ENCODE data around the gene GLMN.
A peak's percentile ranks its signal among the peaks of the same experiment; 100 is the strongest.
"Not testable (repeated sequence)": the region's sequence is repeated elsewhere in the genome, so short reads cannot be mapped to it uniquely, and the experiment has no call there.

Gene GLMN

DNA sequence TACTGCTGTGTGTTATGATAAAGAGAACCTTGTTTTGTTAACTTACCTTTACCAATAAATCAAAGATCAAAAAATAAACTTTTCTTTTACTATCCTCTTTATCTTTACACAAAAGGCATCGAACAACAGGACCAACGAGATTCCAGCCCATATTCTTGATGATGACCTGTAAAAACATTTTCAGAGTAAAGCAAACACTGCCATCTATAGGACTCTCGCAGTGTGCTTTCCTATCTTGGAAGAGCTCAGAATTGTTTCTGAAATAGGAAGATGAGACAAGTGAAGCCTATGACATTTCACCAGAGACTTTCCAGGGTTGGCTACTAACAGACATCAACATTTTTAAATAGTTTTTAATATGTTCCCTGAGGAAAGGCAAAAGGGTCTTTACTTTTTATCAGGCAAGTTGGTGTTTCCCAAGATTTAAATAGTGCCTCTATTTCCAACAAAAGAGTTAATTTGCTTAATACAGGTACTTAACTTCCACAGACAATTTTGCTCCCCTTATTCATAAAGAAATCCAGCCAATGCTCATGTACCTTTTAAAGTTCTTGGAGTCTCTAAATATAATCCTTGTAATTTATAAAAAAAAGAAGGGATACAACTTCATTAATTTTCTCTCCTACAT is 7.3 kb downstream of the GLMN start:
- peak in 1 of 2 donors; percentile 20 for DNase-seq

DNA sequence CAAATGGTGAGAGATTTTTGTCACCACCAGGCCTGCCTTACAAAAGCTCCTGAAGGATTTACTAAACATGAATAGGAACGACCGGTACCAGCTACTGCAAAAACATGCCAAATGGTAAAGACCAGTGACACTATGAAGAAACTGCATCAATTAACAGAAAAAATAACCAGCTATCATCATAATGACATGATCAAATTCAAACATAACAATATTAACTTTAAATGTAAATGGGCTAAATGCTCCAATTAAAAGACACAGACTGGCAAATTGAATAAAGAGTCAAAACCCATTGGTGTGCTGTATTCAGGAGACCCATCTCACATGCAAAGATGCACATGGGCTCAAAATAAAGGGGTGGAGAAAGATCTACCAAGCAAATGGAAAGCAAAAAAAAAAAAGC is 17.4 kb downstream of the GLMN start:
- not testable (repeated sequence) for DNase-seq

DNA sequence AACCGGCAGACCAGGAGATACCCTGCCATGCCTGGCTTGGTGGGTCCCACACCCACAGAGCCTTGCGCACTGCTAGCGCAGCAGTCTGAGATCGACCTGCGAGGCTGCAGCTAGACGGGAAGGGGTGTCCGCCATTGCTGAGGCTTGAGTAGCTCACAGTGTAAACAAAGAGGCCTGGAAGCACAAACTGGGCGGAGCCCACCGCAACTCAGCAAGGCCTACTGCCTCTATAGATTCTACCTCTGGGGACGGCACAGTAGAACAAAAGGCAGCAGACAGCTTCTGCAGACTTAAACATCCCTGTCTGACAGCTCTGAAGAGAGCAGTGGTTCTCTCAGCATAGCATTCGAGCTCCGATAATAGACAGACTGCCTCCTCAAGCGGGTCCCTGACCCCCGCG is 19.0 kb downstream of the GLMN start:
- DNase-seq, result not testable (repeated sequence)

DNA sequence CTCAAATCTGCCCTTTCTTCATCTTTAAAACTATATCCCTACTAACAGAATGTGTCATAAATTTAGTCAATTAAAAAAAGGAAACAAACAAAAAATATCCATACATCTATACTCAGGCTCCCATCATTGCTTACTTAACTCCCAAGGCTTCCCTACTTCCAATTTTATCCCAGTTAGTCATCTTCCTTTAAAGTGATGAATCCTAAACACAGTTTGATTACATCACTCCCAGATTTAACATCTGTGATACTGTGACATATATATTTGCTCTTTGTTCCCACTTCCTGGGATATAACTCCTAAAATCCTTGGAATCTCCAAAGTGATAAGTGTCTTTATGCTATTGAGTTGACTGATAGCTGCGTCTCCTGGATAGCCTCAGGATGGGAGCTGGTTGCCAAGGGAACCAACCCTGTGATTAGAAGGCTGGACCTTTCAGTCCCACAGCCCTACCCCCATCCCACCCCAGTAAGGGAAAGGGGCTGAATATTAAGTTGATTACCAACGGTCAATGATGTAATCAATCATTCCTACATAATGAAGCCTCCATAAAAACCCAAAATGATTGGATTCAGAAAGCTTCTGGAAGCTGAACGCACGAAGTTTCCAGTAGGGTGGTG is 21.6 kb downstream of the GLMN start:
- DNase-seq, result no peak

DNA sequence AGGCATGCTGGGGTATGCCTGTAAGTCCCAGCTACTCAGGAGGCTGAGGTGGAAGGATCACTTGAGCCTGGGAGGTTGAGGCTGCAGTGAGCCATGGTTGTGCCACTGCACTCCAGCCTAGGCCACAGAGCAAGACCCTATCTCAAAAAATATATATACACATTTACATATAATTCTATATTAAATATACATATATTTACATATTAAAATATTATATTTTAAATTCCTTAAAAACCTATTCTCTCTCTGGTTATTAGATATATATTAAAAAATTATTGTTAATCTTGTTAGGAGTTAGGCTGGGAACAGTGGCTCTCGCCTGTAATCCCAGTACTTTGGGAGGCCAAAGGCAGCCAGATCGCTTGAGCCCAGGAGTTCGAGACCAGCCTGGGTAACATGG is 22.7 kb downstream of the GLMN start:
- no peak for DNase-seq

DNA sequence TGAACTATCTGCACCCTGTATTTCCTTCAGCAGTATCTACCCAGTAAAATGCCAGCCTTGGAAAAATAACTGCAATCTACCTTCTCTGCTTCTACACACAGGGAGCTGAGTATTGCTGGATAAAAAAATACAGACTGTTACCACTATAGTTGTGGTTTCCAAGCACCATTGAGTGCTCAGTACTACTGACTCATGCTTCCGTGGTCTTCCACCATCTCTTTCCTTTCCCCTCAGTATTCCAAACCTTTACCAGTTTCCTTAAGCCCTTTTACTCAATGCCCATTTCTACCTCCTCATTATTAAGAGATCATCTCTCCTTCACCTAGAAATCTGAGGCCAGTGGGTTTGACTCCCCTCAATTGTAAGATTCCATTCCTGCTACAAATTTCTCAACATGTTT is 23.8 kb downstream of the GLMN start:
- DNase-seq, result no peak

DNA sequence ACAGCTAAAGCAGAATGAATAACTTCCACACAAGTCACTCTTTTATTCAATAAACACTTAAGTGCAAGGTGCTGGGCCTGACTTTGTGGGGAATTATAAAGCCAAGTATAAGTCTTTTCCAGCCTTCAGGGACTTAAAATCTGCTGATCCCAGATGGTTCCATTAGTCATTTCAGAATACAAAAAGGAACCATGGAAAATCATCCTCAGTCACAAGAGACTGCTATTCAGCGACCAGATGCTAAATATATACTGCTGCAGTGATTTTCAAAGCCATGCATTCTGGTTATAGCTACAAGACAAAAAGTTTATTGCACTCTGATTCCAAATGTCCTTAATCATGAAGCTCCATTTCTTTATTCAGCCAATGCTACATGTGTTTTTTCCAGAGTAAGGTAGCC is 25.7 kb downstream of the GLMN start:
- DNase-seq, result no peak

DNA sequence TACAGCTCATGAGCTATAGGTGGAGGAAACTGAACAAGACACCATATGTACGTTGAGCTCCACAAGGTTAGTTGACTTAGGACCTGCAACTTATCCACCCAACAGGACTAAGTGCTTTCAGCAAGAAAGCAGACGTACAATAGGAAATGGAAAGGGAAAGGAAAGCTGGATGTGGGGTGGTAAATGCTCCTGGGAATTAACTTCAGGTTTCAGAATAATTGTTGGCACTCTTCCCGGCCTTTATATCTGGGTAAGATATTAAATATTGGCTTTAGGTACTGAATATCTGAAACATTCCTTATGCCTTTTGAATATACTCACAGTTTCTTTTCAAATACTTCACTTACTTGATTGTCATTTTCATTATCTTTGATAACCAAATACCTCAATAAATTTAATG is 36.3 kb downstream of the GLMN start:
- DNase-seq, result no peak

DNA sequence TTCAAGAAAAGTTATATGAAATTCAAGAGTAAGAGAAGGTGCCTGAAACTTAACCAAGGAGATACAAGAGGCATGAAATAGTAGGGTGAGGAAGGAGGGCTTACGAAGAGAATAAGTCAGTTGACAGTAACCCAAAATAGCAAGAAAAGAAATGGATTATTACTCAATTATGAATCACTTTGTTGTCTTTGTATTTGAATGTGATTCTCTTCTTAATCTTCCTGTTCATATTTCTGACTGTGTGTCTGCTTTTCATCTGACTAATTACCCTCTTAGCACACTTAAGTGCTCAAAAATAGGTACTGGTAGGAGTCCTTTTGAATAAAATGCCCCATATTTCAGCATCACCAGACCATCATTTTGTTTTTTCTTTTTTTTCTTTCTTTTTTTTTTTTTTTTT is 39.4 kb downstream of the GLMN start:
- no peak for DNase-seq

DNA sequence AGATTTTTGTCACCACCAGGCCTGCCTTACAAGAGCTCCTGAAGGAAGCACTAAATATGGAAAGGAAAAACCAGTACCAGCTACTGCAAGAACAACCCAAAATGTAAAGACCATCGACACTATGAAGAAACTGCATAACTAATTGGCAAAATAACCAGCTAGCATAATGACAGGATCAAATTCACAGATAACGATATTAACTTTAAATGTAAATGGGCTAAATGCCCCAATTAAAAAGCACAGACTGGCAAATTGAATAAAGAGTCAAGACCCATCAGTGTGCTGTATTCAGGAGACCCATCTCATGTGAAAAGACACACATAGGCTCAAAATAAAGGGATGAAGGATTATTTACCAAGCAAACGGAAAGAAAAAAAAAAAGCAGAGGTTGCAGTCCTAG is 44.1 kb downstream of the GLMN start:
- DNase-seq, result not testable (repeated sequence)

DNA sequence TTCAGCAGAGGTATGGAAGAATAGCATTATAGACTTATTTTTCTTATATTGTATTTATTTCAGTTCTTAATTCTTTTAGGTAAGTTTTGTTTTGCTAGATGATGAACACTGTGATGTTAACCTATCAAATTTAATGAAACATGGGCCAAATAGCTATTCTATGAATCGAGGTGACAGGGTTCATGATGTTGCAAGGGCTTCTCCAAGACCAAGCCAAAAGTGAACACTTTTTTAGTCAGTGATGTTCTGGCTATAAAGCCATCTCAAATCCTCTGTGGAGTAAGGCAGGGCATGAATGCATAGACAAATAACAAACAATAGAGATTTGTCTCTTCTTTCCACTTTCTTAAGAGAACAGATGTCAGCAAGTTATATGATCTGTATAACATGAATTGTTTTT is 54.4 kb downstream of the GLMN start:
- DNase-seq, result no peak

DNA sequence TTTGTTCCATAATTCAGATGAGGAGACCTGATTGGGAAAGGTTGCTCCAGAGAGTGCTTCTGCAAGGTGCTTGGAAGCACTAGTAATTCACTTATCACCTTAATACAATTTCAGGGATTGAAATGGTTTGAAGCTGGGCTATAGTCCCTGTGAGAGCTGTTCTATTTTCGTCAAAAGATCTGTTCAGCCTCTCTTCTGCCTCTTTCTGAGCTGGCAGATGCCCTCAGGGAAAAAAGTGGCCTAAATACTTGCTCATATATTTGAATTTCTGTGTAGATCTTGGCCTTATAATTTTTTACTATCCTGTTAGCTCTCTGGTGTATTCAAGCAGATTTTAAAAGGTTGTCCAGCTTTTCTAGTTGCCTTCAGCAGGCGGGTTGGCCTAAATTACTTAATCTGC is 58.8 kb downstream of the GLMN start:
- DNase-seq, result no peak

DNA sequence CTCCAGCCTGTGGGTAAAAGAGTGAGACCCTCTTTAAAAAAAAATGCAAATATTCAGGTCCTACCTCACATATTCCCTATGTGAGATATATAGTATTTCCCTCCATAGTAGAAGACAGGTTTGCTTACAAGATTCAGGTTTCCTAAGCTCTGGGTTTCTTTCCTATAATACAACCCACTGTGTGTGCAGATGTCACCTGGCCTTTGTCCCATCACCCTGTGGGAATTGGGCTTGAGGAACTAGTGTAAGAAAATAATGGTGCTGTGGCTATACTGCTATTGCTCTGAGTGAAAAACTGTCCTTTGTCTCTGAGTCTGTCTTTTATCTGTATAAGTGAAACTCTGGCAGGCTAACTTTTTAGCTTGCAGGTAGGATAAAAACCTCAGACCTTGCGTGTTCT is 68.1 kb downstream of the GLMN start:
- no peak for DNase-seq

DNA sequence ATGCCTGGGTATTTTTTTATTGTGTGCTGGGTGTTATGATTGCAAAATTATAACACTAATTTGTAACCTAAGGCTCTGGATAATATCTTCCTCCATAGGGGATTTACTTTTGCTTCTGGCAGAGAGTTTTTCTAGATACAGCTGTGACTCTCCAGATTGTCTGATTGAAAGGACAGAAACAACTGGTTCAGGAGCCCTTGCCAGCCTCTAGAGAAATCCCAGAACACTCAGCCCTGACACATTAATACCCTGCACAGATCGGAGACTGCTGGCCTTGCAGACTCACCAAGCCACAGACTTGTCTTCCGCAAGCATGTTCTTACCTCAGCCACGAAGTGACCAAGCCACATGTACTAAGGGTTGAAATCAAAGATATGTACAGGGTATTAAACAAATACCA is 70.4 kb downstream of the GLMN start:
- DNase-seq, result no peak

DNA sequence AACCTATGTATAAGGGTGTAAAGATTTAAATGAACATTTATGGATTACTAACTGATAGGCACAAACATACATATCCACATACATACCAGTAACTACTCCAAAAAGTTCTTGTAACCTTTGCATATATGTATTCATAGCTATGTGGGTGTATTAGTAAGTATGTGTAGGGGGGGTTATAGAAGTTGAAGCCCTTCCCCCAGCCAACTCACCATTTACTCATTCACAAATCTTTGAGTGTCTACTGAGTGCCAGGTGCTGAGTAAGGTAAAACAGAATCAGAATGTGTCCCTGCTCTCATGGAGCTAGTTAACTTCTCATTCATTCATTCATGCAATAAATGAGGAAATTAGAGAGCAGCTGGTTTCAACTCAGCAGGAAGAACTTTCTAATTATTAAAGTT is 79.8 kb downstream of the GLMN start:
- no peak for DNase-seq

DNA sequence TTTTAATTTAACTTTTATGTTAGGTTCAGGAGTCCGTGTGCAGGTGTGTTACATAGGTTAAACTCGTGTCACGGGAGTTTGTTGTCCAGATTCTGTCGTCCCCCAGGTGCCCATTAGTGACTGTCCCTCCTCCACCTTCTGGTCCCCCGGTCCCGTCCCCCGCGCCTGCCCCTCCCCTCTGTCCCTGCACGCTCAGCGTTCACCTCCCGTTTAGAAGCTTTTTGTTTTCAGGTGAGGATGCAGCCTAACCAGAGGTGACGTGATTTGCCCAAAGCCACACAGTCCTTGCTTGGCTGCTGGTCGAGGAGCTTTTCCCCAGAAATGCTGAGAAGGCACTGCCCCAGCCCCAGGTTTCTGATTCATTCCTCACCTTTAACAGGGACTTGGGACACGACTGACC is 80.2 kb downstream of the GLMN start:
- DNase-seq, result no peak

DNA sequence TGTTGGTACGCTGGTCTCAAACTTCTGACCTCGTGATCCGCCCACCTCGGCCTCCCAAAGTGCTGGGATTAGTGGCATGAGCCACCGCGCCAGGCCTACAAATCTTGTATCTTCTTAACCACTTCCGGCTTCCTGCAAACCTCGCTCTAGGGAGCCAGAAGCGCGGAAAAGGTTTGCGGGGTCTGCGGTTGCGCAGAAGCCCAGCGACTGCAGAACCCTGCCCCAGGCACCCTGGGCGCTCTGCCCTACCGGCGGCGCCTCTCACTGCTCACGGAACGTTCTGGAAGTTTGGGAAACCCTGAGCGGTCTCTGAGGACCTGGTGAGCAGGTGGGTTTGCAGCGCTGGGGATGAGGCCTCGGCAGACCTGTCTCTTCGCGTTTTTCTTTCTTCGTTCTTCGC is 81.1 kb downstream of the GLMN start, which contains the start of gene C1orf146:
C1orf146 (plus strand) TSS at position 195 of the 400 bp plus-strand sequence. CDS start 13,506 bp downstream, outside the sequence.
- DNase-seq, result no peak

DNA sequence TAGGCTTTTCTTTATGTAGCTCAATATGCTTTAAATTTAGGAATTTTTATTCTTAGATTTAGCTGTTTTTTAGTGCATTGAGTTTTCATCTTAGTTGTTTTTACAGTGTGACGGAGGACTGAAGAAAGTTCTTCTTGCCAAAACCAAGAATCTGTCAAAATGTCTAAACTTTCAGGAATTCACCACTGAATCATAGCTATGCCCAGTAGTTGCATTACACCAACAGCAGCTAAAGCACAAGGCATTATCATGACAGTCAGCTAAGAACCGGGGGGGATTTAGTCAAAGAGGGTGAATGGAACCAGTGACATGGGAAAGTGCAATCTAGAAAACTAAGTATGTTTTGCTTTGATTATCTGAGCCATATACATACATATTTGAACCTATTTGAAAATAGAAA is 87.6 kb downstream of the GLMN start:
- DNase-seq, result no peak

DNA sequence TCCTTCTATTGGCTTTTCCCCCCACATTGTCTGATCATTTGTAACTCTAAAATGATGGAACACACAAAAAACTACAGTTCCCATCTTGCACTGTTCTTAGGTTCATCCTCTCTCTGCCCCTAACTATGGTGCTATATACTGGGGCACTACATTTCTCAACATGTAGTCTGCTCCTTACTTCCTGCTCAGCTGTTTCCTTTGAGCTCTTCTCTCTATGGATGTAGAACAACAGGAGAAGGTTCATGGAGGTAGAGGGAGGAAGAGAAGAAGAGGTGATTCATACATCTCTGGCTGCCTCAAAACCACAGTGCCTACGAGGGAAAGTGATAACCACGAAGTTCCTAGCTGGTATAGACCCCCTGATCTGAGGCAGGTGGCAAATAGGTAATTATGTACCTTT is 88.1 kb downstream of the GLMN start:
- peak in 1 of 2 donors; percentile 56 for DNase-seq

DNA sequence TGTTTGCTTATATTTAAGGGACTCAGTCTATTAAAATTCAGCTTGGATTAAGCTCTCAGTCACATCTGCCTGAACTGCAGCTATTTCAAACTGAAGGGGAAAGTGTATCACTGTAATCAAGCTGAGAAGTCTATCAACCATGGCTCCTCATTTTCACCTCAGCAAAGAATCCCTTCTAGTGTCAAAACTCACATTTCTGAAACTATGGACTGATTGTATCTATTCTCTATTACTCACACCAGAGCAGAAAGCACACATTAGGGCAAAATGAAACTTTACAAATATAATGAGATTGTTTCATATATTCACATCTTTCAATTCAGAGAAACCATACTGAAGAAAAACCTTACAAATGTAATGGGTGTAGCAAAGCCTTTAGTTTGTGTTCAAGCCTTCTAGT is 95.7 kb downstream of the GLMN start:
- no peak for DNase-seq

DNA sequence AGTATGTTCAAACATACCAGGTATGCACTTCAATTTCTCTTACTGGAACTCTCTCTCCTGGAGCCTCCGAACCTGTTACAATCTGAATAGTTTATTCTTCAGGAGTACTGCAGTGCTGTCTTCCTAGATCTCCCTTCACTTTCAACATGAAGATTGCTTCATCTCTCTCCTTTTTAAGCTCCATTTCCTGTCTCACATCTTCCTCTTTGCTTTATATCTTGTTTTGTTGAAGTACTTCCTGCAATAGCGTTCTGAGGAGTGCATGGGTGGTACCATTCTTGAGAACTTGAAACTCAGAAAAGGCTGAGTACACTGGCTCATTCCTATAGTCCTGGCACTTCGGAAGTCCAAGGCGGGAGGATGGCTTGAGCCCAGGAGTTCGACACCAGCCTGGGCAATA is 96.8 kb downstream of the GLMN start:
- peak in 1 of 2 donors; percentile 49 for DNase-seq

Measured in bone marrow (tissue), 2 donors.